ENCODE data around the gene TCERG1L. TPM values are rescaled to one million over a fixed set of nuclear protein-coding genes. Genes with fewer than 3 reads are reported as not detected.

The TCERG1L gene
- total RNA-seq, 1 experiment from 2014 or later: not detected

DNA sequence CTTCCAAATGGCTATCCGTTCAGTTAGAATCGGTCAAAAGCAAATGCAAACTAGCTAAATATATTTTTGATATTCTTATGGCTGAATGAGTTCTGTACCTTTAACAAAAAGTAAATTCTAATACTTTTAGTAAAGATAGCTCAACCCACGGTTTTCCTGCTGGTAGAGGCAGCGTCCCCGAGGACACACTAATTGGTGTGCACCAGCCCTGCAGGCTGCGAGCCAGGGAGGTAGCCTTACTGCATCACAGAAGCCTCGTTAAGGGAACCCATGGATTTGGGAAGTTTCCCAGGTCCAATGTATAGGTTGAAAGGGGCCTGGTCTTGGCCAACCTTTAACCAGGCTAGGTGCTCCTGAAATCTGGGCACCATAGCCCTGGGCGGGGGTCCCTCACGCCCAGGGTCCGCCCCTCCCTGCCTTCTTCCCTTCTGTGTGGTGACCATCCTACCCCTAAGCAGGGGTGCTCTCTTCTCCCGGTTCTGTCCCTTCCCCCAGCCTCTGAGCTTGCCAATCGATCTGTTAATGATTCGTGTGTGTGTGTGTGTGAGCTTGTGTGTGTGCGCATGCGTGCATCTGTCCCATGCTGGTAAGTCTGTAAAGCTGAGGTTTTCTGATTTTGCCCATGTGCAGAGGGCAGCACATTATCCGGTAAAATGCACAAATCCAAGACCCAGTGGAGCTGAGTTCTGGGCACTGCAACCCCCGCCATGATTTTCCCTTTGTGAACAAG lies 191.7 kb downstream of the TCERG1L start:
- no peaks in the 10 kb centered on the region; the same call in 1 of the 2 replicates for H3K27me3 ChIP-seq (ENCODE audit: control insufficient read depth, insufficient read depth, low read length)
- ATAC-seq (no peak), DNase-seq (ENCODE audit: low read depth, low spot score) (no peak)
- BruUV-seq (replicated peaks): no TSS peak
- no peaks in the 10 kb centered on the region for H3K9me3 ChIP-seq (ENCODE audit: control insufficient read depth, insufficient read depth, low read depth, low read length)
- ChIA-PET POLR2A (no interaction called here), CTCF (no interaction called here)
- no peak overlapping the region for H3K27ac ChIP-seq (ENCODE audit: low read length)
- no peak overlapping the region for H3K4me3 ChIP-seq (ENCODE audit: low read depth in 2 of 2, low read length in 2 of 2)
- intact Hi-C loops (cut with micrococcal nuclease; ENCODE audit: unreplicated experiment) (no loop called here), in situ Hi-C loops (cut with HindIII; ENCODE audit: low pct_unique_long_range_greater_than_20kb, low sequenced_read_pairs) (no loop called here)
- no peaks in the 10 kb centered on the region for H3K36me3 ChIP-seq (ENCODE audit: control insufficient read depth, insufficient read depth, low read length)
- TF ChIP-seq, protein P1, sequence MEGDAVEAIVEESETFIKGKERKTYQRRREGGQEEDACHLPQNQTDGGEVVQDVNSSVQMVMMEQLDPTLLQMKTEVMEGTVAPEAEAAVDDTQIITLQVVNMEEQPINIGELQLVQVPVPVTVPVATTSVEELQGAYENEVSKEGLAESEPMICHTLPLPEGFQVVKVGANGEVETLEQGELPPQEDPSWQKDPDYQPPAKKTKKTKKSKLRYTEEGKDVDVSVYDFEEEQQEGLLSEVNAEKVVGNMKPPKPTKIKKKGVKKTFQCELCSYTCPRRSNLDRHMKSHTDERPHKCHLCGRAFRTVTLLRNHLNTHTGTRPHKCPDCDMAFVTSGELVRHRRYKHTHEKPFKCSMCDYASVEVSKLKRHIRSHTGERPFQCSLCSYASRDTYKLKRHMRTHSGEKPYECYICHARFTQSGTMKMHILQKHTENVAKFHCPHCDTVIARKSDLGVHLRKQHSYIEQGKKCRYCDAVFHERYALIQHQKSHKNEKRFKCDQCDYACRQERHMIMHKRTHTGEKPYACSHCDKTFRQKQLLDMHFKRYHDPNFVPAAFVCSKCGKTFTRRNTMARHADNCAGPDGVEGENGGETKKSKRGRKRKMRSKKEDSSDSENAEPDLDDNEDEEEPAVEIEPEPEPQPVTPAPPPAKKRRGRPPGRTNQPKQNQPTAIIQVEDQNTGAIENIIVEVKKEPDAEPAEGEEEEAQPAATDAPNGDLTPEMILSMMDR (IDR thresholded peaks at IDR 0.05): no peak
- no peak for TF ChIP-seq TCF7L2 (IDR thresholded peaks at IDR 0.05; ENCODE audit: low read depth, low read length)
- TF ChIP-seq, protein P2, sequence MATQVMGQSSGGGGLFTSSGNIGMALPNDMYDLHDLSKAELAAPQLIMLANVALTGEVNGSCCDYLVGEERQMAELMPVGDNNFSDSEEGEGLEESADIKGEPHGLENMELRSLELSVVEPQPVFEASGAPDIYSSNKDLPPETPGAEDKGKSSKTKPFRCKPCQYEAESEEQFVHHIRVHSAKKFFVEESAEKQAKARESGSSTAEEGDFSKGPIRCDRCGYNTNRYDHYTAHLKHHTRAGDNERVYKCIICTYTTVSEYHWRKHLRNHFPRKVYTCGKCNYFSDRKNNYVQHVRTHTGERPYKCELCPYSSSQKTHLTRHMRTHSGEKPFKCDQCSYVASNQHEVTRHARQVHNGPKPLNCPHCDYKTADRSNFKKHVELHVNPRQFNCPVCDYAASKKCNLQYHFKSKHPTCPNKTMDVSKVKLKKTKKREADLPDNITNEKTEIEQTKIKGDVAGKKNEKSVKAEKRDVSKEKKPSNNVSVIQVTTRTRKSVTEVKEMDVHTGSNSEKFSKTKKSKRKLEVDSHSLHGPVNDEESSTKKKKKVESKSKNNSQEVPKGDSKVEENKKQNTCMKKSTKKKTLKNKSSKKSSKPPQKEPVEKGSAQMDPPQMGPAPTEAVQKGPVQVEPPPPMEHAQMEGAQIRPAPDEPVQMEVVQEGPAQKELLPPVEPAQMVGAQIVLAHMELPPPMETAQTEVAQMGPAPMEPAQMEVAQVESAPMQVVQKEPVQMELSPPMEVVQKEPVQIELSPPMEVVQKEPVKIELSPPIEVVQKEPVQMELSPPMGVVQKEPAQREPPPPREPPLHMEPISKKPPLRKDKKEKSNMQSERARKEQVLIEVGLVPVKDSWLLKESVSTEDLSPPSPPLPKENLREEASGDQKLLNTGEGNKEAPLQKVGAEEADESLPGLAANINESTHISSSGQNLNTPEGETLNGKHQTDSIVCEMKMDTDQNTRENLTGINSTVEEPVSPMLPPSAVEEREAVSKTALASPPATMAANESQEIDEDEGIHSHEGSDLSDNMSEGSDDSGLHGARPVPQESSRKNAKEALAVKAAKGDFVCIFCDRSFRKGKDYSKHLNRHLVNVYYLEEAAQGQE (IDR thresholded peaks at IDR 0.05; ENCODE audit: insufficient read depth in 1 of 2, low read depth in 2 of 2, low read length in 1 of 2): no peak
- TF ChIP-seq SIN3A (IDR thresholded peaks at IDR 0.05; ENCODE audit: borderline replicate concordance, insufficient read depth, low read depth, low read length): no peak
- no peak for TF ChIP-seq POLR2AphosphoS5 (IDR thresholded peaks at IDR 0.05; ENCODE audit: low read depth, low read length)
- no peaks in the 10 kb centered on the region for H3K4me1 ChIP-seq (ENCODE audit: control insufficient read depth, insufficient read depth, low read length)

DNA sequence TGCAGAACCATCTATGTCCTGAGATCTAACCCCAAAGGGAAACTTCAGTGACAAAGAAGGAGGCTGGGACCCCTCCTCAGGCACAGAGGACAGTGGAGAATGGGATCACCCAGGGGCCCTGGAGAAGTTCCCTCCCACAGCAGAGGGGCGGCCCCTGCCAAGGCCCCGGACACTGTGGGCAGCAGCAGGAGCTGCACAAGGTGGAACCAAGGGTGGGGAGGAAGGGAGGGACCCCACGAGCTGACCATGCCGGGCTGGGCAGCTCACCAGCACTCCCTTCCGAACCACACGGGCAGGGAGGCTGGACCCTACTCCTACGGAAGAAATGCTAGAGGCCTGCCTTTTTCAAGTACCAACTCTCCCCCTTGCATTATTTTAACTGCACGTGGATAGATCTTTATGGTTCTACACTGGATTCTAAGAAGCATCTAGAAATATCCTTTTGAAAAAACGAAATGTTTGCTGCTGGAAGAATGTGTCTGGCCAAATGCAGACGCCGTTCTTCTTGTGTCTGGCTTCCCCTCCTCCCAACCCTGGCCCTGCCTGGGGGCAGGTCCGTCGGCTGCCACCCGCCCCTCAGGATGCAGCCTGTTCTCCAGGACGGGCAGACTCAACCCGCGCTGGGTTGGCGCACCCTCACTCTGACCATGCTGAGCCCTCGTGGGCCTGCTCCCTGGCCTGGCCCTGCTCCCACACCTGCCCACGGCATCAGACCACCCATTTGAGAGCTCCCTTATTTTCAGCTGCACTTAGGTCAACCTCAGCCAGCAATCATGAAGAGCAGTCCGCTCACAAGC lies 193.9 kb downstream of the TCERG1L start:
- ATAC-seq (no peak; the same call in 1 of the 2 replicates), DNase-seq (ENCODE audit: low read depth, low spot score) (no peak)
- intact Hi-C loops (cut with micrococcal nuclease; ENCODE audit: unreplicated experiment) (no loop called here), in situ Hi-C loops (cut with HindIII; ENCODE audit: low pct_unique_long_range_greater_than_20kb, low sequenced_read_pairs) (no loop called here)
- Histone ChIP-seq H3K4me1 (ENCODE audit: control insufficient read depth, insufficient read depth, low read length) (no peaks in the 10 kb centered on the region), H3K4me3 (ENCODE audit: low read depth in 2 of 2, low read length in 2 of 2) (no peak overlapping the region), H3K27ac (ENCODE audit: low read length) (no peak overlapping the region), H3K36me3 (ENCODE audit: control insufficient read depth, insufficient read depth, low read length) (no peaks in the 10 kb centered on the region), H3K9me3 (ENCODE audit: control insufficient read depth, insufficient read depth, low read depth, low read length) (no peaks in the 10 kb centered on the region), H3K27me3 (ENCODE audit: control insufficient read depth, insufficient read depth, low read length) (no peaks in the 10 kb centered on the region; the same call in 1 of the 2 replicates)
- ChIA-PET POLR2A (no interaction called here), CTCF (no interaction called here)
- BruUV-seq (replicated peaks): no TSS peak
- TF ChIP-seq, protein P1 (IDR thresholded peaks at IDR 0.05): no peak
- TF ChIP-seq TCF7L2 (IDR thresholded peaks at IDR 0.05; ENCODE audit: low read depth, low read length) (no peak), POLR2AphosphoS5 (IDR thresholded peaks at IDR 0.05; ENCODE audit: low read depth, low read length) (no peak), SIN3A (IDR thresholded peaks at IDR 0.05; ENCODE audit: borderline replicate concordance, insufficient read depth, low read depth, low read length) (no peak)
- TF ChIP-seq, protein P2 (IDR thresholded peaks at IDR 0.05; ENCODE audit: insufficient read depth in 1 of 2, low read depth in 2 of 2, low read length in 1 of 2): no peak

Measured in Panc1 (cell line).